ENCODE measurements around the gene TBC1D22A.

Gene TBC1D22A

DNA sequence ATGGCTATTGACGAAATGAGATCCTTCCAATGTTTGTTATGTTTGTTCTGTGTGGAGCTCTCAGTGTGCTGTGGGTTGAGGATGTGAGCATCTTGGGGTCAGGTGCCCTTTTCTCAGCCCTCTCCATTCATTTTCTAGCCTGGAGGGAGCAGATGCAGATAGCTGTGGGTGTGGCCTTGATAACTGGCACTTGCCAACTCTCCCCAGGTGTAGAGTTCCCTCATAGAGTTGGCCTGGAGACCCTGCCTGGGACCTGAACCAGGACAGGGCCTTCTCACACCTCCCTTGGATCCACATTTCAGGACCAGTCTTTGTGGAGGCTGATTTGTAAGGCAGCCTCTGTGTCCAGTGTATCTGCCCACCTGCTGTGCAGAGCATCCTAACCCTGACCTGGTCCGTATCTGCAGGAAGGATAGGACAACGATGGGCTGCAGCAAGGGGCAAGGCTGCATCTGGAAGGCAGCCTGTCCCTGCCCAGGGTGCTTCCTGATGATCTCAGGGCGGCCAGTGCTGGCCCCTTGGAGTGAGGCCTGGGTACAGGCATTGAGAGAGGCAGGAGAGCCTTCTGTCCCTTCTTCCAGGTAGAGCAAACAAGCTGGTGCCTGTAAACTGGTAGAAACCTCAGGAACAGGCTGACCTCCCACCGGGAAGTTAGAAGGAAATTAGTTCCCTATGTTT is 245.9 kb downstream of the TBC1D22A start:
- Histone ChIP-seq H3K27me3 (replicated peaks; ENCODE audit: control insufficient read depth, insufficient read depth, low read length, poor library complexity, severe bottlenecking) (no peaks in the 10 kb centered on the region), H3K4me3 (ENCODE audit: insufficient read depth, low read depth, low read length, poor library complexity, severe bottlenecking) (no peak overlapping the region), H3K9me3 (ENCODE audit: control insufficient read depth, low read length) (no peaks in the 10 kb centered on the region), H3K36me3 (ENCODE audit: control insufficient read depth, insufficient read depth, low read length) (peaks cover 11% of the 10 kb centered on the region), H3K4me1 (ENCODE audit: control insufficient read depth, insufficient read depth, low read length, poor library complexity, severe bottlenecking) (no peaks in the 10 kb centered on the region), H3K27ac (ENCODE audit: insufficient read depth, low read length, poor library complexity, severe bottlenecking) (no peak overlapping the region)
- no peak for DNase-seq

DNA sequence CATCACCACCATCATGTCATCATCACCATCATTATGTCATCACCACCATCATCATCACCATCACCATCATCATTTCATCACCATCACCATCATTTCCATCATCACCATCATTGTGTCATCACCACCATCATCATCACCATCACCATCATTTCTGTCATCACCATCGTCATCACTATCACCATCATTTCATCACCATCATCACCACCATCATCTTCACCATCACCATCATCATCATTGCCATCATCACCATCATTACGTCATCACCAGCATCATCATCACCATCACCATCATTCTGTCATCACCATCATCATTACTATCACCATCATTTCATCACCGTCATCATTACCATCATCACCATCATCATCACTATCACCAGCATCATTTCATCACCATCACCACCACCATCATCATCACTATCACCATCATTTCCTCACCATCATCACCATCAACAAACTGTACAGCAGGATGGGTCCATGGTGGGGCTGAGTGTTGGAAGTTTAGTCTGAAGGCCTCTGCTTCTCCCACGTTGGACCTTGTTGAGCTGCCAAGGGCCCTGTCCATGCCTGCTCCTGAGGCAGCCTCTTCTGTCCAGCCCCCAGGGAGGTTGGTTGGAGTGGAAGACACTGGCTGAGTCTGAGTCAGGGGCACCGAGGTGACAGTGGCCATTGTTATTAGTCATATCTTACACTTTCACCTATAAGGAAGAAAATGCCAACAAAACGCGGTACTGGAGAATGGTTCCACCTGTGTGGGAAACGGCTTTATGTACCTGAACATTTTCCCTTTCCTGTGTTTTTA is 247.1 kb downstream of the TBC1D22A start:
- H3K36me3 ChIP-seq (ENCODE audit: control insufficient read depth, insufficient read depth, low read length), result peaks cover 11% of the 10 kb centered on the region
- no peaks in the 10 kb centered on the region for H3K9me3 ChIP-seq (ENCODE audit: control insufficient read depth, low read length)
- no peak overlapping the region for H3K27ac ChIP-seq (ENCODE audit: insufficient read depth, low read length, poor library complexity, severe bottlenecking)
- H3K4me3 ChIP-seq (ENCODE audit: insufficient read depth, low read depth, low read length, poor library complexity, severe bottlenecking), result no peak overlapping the region
- DNase-seq, result no peak
- no peaks in the 10 kb centered on the region for H3K27me3 ChIP-seq (replicated peaks; ENCODE audit: control insufficient read depth, insufficient read depth, low read length, poor library complexity, severe bottlenecking)
- H3K4me1 ChIP-seq (ENCODE audit: control insufficient read depth, insufficient read depth, low read length, poor library complexity, severe bottlenecking), result no peaks in the 10 kb centered on the region

GRCh38 chr22:47010211-47010610 is 247.8 kb downstream of the TBC1D22A start:
- Histone ChIP-seq H3K27me3 (replicated peaks; ENCODE audit: control insufficient read depth, insufficient read depth, low read length, poor library complexity, severe bottlenecking) (no peaks in the 10 kb centered on the region), H3K4me1 (ENCODE audit: control insufficient read depth, insufficient read depth, low read length, poor library complexity, severe bottlenecking) (no peaks in the 10 kb centered on the region), H3K36me3 (ENCODE audit: control insufficient read depth, insufficient read depth, low read length) (peaks cover 11% of the 10 kb centered on the region), H3K27ac (ENCODE audit: insufficient read depth, low read length, poor library complexity, severe bottlenecking) (no peak overlapping the region), H3K9me3 (ENCODE audit: control insufficient read depth, low read length) (no peaks in the 10 kb centered on the region), H3K4me3 (ENCODE audit: insufficient read depth, low read depth, low read length, poor library complexity, severe bottlenecking) (no peak overlapping the region)
- DNase-seq, result no peak

DNA sequence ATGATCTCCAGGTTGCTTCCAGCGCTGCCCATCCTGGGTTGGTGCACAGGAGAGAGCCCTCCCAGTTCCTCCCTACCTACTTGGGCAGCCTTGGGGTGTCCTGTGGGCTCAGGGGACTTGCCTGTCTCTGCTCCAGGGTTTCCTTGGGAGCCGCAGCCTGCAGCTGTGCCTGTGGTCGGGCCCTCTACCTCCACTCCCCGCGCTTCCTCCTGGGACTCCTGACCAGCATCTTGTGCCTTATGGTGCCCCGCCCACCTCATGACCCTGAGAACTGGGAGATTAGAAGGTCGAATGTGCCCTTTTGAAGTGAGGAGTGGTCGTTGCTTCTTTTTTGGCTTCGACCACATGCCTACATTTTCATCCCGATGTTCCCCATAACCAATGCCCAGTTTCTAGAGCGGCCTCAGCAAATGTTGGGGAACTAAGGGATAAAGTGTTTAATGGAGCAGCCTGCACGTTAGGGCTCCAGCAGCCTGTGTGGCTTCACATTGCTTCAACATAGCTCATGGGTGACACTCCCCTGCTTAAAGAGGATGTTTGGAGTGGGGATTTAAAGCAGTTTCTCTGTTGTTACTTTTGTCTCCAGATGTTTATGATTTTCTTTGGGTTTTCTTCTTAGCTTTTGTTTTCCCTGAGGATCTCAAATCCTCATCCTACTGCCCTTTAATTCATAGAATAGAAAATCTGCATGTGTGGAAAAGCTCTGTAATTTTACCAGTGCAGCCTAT is 248.8 kb downstream of the TBC1D22A start:
- Histone ChIP-seq H3K9me3 (ENCODE audit: control insufficient read depth, low read length) (no peaks in the 10 kb centered on the region), H3K27ac (ENCODE audit: insufficient read depth, low read length, poor library complexity, severe bottlenecking) (no peak overlapping the region), H3K36me3 (ENCODE audit: control insufficient read depth, insufficient read depth, low read length) (peaks cover 11% of the 10 kb centered on the region), H3K4me1 (ENCODE audit: control insufficient read depth, insufficient read depth, low read length, poor library complexity, severe bottlenecking) (no peaks in the 10 kb centered on the region), H3K4me3 (ENCODE audit: insufficient read depth, low read depth, low read length, poor library complexity, severe bottlenecking) (no peak overlapping the region), H3K27me3 (replicated peaks; ENCODE audit: control insufficient read depth, insufficient read depth, low read length, poor library complexity, severe bottlenecking) (no peaks in the 10 kb centered on the region)
- DNase-seq, result no peak

DNA sequence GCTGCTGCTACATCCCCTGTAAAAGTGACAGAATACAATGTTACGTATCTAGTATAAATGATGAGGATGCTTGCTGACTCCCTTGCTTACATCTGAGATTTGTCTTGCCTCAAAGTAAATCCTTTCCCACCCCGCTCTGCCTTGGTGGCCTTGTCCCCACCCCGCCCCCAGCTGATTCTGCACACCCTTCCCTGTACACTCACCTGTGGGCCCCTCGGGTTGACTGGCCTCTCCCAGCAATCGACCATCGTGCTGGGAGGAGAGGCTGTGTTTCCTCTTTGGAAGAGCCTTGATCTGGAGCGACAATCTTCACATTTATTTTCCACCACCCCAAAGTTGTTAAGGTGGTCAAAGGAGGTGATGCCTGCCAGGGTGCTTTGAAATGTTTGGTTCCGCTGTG is 249.4 kb downstream of the TBC1D22A start:
- Histone ChIP-seq H3K4me3 (ENCODE audit: insufficient read depth, low read depth, low read length, poor library complexity, severe bottlenecking) (no peak overlapping the region), H3K4me1 (ENCODE audit: control insufficient read depth, insufficient read depth, low read length, poor library complexity, severe bottlenecking) (no peaks in the 10 kb centered on the region), H3K27ac (ENCODE audit: insufficient read depth, low read length, poor library complexity, severe bottlenecking) (no peak overlapping the region), H3K9me3 (ENCODE audit: control insufficient read depth, low read length) (no peaks in the 10 kb centered on the region), H3K36me3 (ENCODE audit: control insufficient read depth, insufficient read depth, low read length) (peaks cover 11% of the 10 kb centered on the region), H3K27me3 (replicated peaks; ENCODE audit: control insufficient read depth, insufficient read depth, low read length, poor library complexity, severe bottlenecking) (no peaks in the 10 kb centered on the region)
- DNase-seq, result no peak

GRCh38 chr22:47012589-47013370 is 250.3 kb downstream of the TBC1D22A start:
- H3K36me3 ChIP-seq (ENCODE audit: control insufficient read depth, insufficient read depth, low read length), result peaks cover 11% of the 10 kb centered on the region
- H3K4me1 ChIP-seq (ENCODE audit: control insufficient read depth, insufficient read depth, low read length, poor library complexity, severe bottlenecking), result no peaks in the 10 kb centered on the region
- no peak for DNase-seq
- H3K9me3 ChIP-seq (ENCODE audit: control insufficient read depth, low read length), result no peaks in the 10 kb centered on the region
- no peaks in the 10 kb centered on the region for H3K27me3 ChIP-seq (replicated peaks; ENCODE audit: control insufficient read depth, insufficient read depth, low read length, poor library complexity, severe bottlenecking)
- H3K4me3 ChIP-seq (ENCODE audit: insufficient read depth, low read depth, low read length, poor library complexity, severe bottlenecking), result no peak overlapping the region
- no peak overlapping the region for H3K27ac ChIP-seq (ENCODE audit: insufficient read depth, low read length, poor library complexity, severe bottlenecking)

GRCh38 chr22:47013861-47014635 is 251.6 kb downstream of the TBC1D22A start:
- Histone ChIP-seq H3K4me1 (ENCODE audit: control insufficient read depth, insufficient read depth, low read length, poor library complexity, severe bottlenecking) (no peaks in the 10 kb centered on the region), H3K27me3 (replicated peaks; ENCODE audit: control insufficient read depth, insufficient read depth, low read length, poor library complexity, severe bottlenecking) (no peaks in the 10 kb centered on the region), H3K4me3 (ENCODE audit: insufficient read depth, low read depth, low read length, poor library complexity, severe bottlenecking) (no peak overlapping the region)

DNA sequence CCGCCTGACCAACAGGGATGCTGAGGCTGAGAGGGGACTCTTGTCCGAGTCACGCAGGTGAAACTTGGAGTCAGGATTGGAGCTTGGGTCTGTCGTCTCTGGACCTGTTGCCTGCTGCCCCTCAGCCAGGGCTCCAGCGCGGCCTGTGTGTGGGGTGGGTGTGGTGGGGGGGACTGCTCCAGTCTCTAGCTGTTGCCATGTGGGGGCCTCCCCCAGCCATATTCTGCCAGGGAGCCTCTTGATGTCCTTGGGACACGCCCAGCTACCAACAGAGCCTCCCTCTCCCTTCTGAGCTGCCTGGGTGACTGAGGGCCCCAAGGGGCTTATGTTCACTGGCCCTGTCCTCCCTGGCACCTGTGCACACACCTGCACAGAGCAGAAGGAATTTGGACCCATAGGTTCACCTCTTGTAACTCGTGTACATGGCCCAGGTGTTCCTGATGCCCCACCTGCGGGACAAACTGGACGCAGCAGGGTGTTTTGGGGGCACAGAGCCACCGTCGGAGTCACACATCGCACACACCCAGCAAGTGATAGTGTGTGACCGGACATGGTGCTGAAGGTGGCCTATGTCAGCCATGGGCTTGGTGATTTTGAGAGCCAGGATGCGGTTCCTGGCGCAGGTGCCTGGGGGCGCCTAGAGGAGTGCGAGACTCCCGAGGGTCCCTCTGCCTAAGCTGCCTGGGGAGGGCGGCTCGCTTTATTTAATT is 252.3 kb downstream of the TBC1D22A start:
- Histone ChIP-seq H3K4me1 (ENCODE audit: control insufficient read depth, insufficient read depth, low read length, poor library complexity, severe bottlenecking) (no peaks in the 10 kb centered on the region), H3K27ac (ENCODE audit: insufficient read depth, low read length, poor library complexity, severe bottlenecking) (no peak overlapping the region), H3K27me3 (replicated peaks; ENCODE audit: control insufficient read depth, insufficient read depth, low read length, poor library complexity, severe bottlenecking) (no peaks in the 10 kb centered on the region), H3K9me3 (ENCODE audit: control insufficient read depth, low read length) (no peaks in the 10 kb centered on the region), H3K36me3 (ENCODE audit: control insufficient read depth, insufficient read depth, low read length) (no peaks in the 10 kb centered on the region), H3K4me3 (ENCODE audit: insufficient read depth, low read depth, low read length, poor library complexity, severe bottlenecking) (no peak overlapping the region)
- DNase-seq, result no peak

More at GRCh38 chr22:47013861-47014635, 251.6 kb downstream of the TBC1D22A start:
- Histone ChIP-seq H3K36me3 (ENCODE audit: control insufficient read depth, insufficient read depth, low read length) (peaks cover 6% of the 10 kb centered on the region), H3K9me3 (ENCODE audit: control insufficient read depth, low read length) (no peaks in the 10 kb centered on the region), H3K27ac (ENCODE audit: insufficient read depth, low read length, poor library complexity, severe bottlenecking) (no peak overlapping the region)
- DNase-seq, result no peak

All from effector memory CD4-positive, alpha-beta T cell (primary cell).